Left lung (tissue), 10 donors: ENCODE results near the gene RPS6KA4. TPM values are rescaled to one million over a fixed set of nuclear protein-coding genes. Genes with fewer than 3 reads are reported as not detected.

ENCODE experiments used
- ATAC-seq: fragments of 200-7000 bp; cut with Tn5 transposase; one replicate; pipeline ENCODE4 v1.9.1; 2020; ENCODE audit warnings: moderate library complexity
- DNase-seq, 4 donors: peaks; one replicate each; pipeline ENCODE4 v3.0.0-alpha.2; 2013 to 2020
- H3K27ac ChIP-seq, 2 donors: fragments of 200-600 bp; sonication (generic) in 1 of 2; one replicate each; pipeline versions ENCODE4 v1.5.0 to v1.8.0; 2020 to 2021
- H3K27me3 ChIP-seq, 2 donors: fragments of 200-600 bp; sonication (generic) in 1 of 2; one replicate each; pipeline versions ENCODE4 v1.5.0 to v1.8.0; 2020 to 2021
- H3K36me3 ChIP-seq, 2 donors: fragments of 200-600 bp; sonication (generic) in 1 of 2; one replicate each; pipeline versions ENCODE4 v1.5.0 to v1.8.0; 2020 to 2021
- H3K4me1 ChIP-seq, 2 donors: fragments of 200-600 bp; one replicate each; pipeline ENCODE4 v1.8.0; 2021
- H3K4me3 ChIP-seq, 2 donors: fragments of 200-600 bp; sonication (generic) in 1 of 2; one replicate each; pipeline versions ENCODE4 v1.5.0 to v1.8.0; 2020 to 2021; ENCODE audit warnings: mild to moderate bottlenecking in 1 of 2
- H3K9me3 ChIP-seq, 2 donors: fragments of 200-600 bp; sonication (generic) in 1 of 2; one replicate each; pipeline versions ENCODE4 v1.5.0 to v1.8.0; 2020 to 2021
- intact Hi-C, 2 donors: fragments of 100-400 bp; cut with DNase I; formaldehyde crosslinking; loops; one replicate each; pipeline versions ENCODE4 v1.11.2 to v1.14.2; 2022
- polyA plus RNA-seq, 6 donors: library from polyadenylated mRNA; unstranded; fragments of 120-200 nt; gene quantifications; one replicate each; pipeline ENCODE4 v1.2.1, GENCODE V29; 2013; ENCODE audit not compliant: insufficient read length in 6 of 6
- total RNA-seq, 2 donors: library from RNA; stranded (reverse); fragmentation: NEBNext Ultra II Directional; extraction: Animal tissue kit (Norgen Biotek cat#: 25700); gene quantifications; one replicate each; pipeline ENCODE4 v1.2.1, GENCODE V29; 2021
- TF ChIP-seq, protein P1 (sequence below), 2 donors: fragments of 200-600 bp; sonication (generic) in 1 of 2; IDR thresholded peaks; one replicate each; pipeline versions ENCODE4 v1.5.0 to v1.8.0; 2021; ENCODE audit warnings: antibody characterized with exemption in 2 of 2
- donor health status: DM: no; HTN: yes; CAD: no.
- donor health status: DM: no; HTN: no; CAD: no.

The RPS6KA4 gene
- total and polyA plus RNA-seq, 8 donors, result 10.6 to 57.6 (median 14.1) TPM

DNA sequence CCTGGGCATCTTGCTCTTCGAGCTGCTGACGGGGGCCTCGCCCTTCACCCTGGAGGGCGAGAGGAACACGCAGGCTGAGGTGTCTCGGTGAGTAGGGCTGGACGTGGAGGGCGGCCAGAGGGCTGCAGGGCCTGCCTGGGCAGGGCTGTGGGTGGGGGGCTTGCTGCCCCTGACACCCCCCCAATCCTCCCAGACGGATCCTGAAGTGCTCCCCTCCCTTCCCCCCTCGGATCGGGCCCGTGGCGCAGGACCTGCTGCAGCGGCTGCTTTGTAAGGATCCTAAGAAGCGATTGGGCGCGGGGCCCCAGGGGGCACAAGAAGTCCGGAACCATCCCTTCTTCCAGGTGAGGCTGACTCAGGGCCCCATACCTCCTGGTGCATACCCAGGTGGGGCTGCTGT, 2.7 kb downstream of the RPS6KA4 start:
- ATAC-seq (no peak), DNase-seq (no peak)
- Histone ChIP-seq H3K4me1 (peaks cover 19 to 39% of the 10 kb centered on the region in 2 donors), H3K27ac (no peak overlapping the region), H3K36me3 (peaks cover 0 to 67% of the 10 kb centered on the region in 2 donors), H3K27me3 (no peaks in the 10 kb centered on the region), H3K4me3 (no peak overlapping the region), H3K9me3 (no peaks in the 10 kb centered on the region)
- TF ChIP-seq, protein P1, sequence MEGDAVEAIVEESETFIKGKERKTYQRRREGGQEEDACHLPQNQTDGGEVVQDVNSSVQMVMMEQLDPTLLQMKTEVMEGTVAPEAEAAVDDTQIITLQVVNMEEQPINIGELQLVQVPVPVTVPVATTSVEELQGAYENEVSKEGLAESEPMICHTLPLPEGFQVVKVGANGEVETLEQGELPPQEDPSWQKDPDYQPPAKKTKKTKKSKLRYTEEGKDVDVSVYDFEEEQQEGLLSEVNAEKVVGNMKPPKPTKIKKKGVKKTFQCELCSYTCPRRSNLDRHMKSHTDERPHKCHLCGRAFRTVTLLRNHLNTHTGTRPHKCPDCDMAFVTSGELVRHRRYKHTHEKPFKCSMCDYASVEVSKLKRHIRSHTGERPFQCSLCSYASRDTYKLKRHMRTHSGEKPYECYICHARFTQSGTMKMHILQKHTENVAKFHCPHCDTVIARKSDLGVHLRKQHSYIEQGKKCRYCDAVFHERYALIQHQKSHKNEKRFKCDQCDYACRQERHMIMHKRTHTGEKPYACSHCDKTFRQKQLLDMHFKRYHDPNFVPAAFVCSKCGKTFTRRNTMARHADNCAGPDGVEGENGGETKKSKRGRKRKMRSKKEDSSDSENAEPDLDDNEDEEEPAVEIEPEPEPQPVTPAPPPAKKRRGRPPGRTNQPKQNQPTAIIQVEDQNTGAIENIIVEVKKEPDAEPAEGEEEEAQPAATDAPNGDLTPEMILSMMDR (IDR thresholded peaks at IDR 0.05), result no peak
- intact Hi-C loops, result no loop called here

- Histone ChIP-seq H3K4me1 (peaks cover 19 to 35% of the 10 kb centered on the region in 2 donors), H3K27ac (no peak overlapping the region), H3K36me3 (peaks cover 0 to 69% of the 10 kb centered on the region in 2 donors), H3K9me3 (no peaks in the 10 kb centered on the region), H3K27me3 (no peaks in the 10 kb centered on the region), H3K4me3 (no peak overlapping the region)
- TF ChIP-seq, protein P1 (IDR thresholded peaks at IDR 0.05), result no peak
- ATAC-seq, result no peak
- no peak for DNase-seq
- intact Hi-C loops, result no loop called here
Measured at GRCh38 chr11:64362339-64362738, 3.4 kb downstream of the RPS6KA4 start.

DNA sequence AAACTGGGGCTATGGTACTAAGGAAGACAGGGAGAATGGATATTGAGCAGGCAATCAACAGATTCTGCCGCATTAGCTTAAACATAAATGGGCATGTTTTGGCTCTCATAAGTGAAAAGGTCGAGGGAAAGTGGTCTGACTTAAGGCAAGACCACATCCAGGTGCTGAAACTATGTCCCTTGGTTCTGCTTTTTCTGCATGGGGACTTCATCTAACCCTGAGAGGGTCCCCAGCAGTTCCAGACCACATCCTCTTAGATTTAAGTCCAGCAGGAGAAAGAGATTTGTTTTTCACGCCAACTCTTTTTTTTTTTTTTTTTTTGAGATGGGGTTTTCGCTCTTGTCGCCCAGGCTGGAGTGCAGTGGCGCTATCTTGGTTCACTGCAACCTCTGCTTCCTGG, 5.5 kb downstream of the RPS6KA4 start:
- Histone ChIP-seq H3K27me3 (no peaks in the 10 kb centered on the region), H3K9me3 (no peaks in the 10 kb centered on the region), H3K36me3 (peaks cover 0 to 88% of the 10 kb centered on the region in 2 donors), H3K4me1 (peaks cover 9 to 17% of the 10 kb centered on the region in 2 donors), H3K27ac (no peak overlapping the region), H3K4me3 (no peak overlapping the region)
- intact Hi-C loops, result no loop called here
- ATAC-seq, result no peak
- TF ChIP-seq, protein P1 (IDR thresholded peaks at IDR 0.05), result no peak
- no peak for DNase-seq

- DNase-seq (no peak), ATAC-seq (no peak)
- Histone ChIP-seq H3K4me3 (no peak overlapping the region), H3K27me3 (no peaks in the 10 kb centered on the region), H3K27ac (no peak overlapping the region), H3K9me3 (no peaks in the 10 kb centered on the region), H3K36me3 (peaks cover 0 to 93% of the 10 kb centered on the region in 2 donors), H3K4me1 (peaks cover 5 to 12% of the 10 kb centered on the region in 2 donors)
- TF ChIP-seq, protein P1 (IDR thresholded peaks at IDR 0.05), result no peak
- intact Hi-C loops, result no loop called here
Measured at GRCh38 chr11:64364911-64365310, 5.9 kb downstream of the RPS6KA4 start.

GRCh38 chr11:64366751-64367150, 7.8 kb downstream of the RPS6KA4 start:
- intact Hi-C loops, result no loop called here
- no peak for ATAC-seq
- TF ChIP-seq, protein P1 (IDR thresholded peaks at IDR 0.05), result no peak
- no peaks in the 10 kb centered on the region for H3K27me3 ChIP-seq
- H3K9me3 ChIP-seq, result no peaks in the 10 kb centered on the region
- no peak overlapping the region for H3K4me3 ChIP-seq
- no peak overlapping the region for H3K27ac ChIP-seq
- no peaks in the 10 kb centered on the region for H3K4me1 ChIP-seq
- DNase-seq, result no peak
- H3K36me3 ChIP-seq, result peaks cover 0 to 99% of the 10 kb centered on the region in 2 donors
